GM12865 (cell line): ENCODE results near the gene ZDBF2.
A peak's percentile ranks its signal among the peaks of the same experiment; 100 is the strongest.

Experiments used
- DNase-seq: peaks from one replicate; pipeline ENCODE4 v3.0.0; 2010; ENCODE audit warnings: low read depth
- H3K4me3 ChIP-seq: 2 replicates; pipeline ENCODE4 v1.5.1; 2011; ENCODE audit warnings: mild to moderate bottlenecking, low read depth, low read length, control low read depth
- TF ChIP-seq, protein P1 (sequence below): IDR thresholded peaks from 2 replicates; pipeline ENCODE4 v1.5.1; 2011; ENCODE audit warnings: low read length, control low read depth, low read depth, inconsistent platforms; ENCODE audit not compliant: insufficient read depth; ENCODE audit errors: missing control alignments

ZDBF2 gene

DNA sequence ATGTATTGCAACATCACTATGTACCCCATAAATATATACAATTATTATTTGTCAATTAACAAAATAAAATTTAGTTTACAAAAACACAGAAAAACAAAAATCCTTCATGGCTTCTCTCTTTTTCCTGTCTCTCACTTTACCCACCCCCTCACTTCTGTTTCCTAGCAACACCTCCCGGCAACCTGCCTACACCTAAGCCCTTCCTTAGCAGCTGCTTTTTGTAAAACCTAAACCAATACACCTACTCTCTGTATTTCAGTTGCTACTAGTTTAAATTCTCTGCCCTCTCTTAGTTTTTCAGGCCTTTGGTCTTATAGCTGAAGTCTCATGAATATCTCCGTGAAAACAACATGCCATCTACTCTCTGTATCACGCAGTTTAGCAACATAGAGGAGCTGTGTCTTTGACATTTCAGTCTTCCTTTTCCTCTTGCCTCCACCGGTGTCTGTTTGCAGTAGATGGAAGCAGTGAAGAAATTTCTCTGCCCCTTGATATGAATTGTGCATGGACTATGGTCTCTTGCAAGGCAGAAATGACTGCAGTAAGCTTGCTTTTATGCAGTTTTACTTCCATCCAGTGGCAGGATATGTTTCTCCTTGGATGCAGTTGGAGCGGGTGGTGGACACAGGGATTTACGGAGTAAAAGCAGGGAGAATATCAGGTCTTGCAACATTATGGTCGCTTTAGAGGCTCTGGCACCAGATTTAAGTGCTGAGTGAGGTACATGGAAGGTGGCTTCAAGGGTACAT lies 42.0 kb upstream of the ZDBF2 start:
- no peak overlapping the region for H3K4me3 ChIP-seq
- TF ChIP-seq, protein P1, sequence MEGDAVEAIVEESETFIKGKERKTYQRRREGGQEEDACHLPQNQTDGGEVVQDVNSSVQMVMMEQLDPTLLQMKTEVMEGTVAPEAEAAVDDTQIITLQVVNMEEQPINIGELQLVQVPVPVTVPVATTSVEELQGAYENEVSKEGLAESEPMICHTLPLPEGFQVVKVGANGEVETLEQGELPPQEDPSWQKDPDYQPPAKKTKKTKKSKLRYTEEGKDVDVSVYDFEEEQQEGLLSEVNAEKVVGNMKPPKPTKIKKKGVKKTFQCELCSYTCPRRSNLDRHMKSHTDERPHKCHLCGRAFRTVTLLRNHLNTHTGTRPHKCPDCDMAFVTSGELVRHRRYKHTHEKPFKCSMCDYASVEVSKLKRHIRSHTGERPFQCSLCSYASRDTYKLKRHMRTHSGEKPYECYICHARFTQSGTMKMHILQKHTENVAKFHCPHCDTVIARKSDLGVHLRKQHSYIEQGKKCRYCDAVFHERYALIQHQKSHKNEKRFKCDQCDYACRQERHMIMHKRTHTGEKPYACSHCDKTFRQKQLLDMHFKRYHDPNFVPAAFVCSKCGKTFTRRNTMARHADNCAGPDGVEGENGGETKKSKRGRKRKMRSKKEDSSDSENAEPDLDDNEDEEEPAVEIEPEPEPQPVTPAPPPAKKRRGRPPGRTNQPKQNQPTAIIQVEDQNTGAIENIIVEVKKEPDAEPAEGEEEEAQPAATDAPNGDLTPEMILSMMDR, result no peak
- DNase-seq, result no peak

DNA sequence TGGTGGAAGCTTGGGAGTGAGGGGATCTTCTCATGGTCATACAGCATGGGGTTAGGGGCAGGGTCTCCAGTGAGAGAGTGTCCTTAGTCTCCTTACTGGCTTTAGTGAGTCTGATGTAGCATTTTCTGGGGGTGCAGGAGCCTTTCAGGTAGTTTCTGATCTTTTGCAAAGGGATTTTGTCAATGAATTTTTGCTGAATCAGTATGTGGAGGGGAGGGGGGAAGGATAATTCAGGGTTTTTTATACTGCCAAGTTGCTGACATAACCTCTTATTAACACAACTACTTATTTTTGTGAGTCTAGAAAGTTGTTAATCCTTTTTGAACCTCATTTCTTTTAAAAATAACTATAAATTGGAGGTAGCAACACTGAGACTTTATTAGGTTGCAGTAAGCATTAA lies 35.3 kb upstream of the ZDBF2 start:
- no peak overlapping the region for H3K4me3 ChIP-seq
- DNase-seq, result no peak
- TF ChIP-seq, protein P1, result no peak

DNA sequence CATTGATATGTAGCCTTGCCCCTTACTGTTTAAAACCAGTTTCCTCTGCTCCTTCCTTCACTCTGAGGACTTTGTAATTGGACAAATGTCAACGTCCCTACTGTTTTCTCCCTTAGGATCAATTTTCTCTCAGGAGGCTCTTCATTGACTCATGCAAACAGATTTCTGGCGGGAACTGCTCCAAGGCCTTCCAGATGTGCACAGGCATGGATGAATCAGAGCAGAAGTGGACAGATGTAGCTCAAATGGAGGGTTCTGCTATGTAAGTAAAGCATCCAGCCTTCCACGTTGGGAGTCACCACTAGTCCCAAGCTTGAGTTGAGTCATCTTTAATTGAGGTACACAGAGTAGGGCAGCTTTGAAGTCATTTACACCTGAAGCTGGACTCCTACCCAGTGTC lies 34.1 kb upstream of the ZDBF2 start:
- H3K4me3 ChIP-seq, result no peak overlapping the region
- TF ChIP-seq, protein P1, result no peak
- DNase-seq, result no peak

DNA sequence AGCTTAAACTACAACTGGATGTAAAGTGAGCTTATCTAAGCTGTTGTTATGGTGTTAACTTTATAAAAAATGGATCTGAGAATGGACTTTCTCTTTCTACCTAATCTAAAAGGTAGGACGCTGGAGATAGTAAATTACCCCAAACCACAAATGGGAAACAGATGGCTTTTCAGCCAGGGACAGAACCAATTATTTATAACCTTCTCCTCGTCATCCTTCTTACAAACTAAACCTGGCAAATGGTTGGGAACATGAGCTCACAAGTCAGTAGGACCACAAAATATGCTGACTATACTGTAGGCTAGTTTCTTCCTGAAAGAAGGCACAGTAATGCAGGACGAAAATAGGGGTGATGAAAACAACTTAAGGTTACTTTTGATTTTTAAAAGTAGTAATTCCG lies 32.7 kb upstream of the ZDBF2 start:
- no peak overlapping the region for H3K4me3 ChIP-seq
- TF ChIP-seq, protein P1, result no peak
- DNase-seq, result no peak

DNA sequence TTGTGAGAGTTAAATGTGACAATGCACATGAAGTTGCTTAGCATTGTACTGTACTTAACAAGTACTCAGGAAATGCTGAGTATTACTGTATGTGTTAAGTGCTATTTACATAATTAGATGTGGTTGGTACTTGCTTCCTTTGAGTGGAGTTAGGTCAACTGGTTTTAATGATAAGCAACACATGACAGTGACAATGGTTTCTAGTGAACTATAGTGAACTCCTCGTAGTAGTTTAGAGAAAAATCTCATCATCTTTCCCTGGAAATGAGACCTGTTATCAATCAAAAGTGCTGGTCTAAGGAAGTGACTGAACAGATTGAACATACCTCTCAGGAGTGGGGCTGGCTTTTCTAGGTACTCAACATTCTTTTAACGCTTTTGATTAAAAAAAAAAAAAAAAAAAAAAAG lies 29.2 kb upstream of the ZDBF2 start:
- TF ChIP-seq, protein P1, result no peak
- H3K4me3 ChIP-seq, result no peak overlapping the region
- DNase-seq, result peak; percentile 23

DNA sequence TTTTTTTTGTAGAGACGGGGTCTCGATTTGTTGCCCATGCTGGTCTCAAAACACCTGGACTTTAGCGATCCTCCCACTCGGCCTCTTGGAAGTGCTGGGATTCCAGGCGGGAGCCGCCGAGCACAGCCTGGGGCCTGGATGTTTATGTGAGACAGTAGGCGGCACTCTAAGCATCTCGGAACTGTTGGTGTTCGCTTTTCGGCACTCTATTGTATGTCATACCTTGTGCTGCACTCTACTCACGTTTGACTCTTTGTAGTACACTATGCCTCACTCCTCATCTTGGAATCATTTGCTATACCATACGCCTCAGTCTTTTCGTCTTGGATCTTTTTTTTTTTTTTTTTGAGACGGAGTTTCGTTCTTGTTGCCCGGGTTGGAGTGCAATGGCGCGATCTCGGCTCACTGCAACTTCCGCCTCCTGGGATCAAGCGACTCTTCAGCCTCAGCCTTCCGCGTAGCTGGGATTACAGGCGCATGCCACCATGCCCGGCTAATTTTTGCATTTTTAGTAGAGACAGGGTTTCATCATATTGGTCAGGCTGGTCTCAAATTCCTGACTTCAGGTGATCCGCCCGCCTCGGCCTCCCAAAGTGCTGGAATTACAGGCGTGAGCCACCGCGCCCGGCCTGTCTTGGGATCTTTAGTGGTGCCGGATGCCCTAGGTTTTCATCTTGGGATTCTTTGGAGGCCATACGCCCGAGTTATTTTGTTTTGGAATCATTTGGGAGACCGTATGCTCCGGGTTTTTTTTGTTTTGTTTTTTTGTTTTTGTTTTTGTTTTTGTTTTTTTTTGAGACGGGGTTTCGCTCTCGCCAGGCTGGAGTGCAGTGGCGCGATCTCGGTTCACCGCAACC lies 24.2 kb upstream of the ZDBF2 start:
- TF ChIP-seq, protein P1, result peak; percentile 31
- DNase-seq, result peak; percentile 58
- H3K4me3 ChIP-seq, result peak overlapping the region; percentile 59
